GM12875 (cell line): ENCODE measurements around the gene RESP18.

Source experiments
- H3K4me3 ChIP-seq: one replicate; pipeline ENCODE4 v1.5.1; 2011; ENCODE audit warnings: low read depth, low read length, control low read depth
- TF ChIP-seq, protein P1 (sequence below): IDR thresholded peaks from 2 replicates; pipeline ENCODE4 v1.5.1; 2011; ENCODE audit warnings: low read depth, mild to moderate bottlenecking, control low read depth, inconsistent platforms, low read length, moderate library complexity, borderline replicate concordance; ENCODE audit not compliant: insufficient read depth

Gene RESP18

DNA sequence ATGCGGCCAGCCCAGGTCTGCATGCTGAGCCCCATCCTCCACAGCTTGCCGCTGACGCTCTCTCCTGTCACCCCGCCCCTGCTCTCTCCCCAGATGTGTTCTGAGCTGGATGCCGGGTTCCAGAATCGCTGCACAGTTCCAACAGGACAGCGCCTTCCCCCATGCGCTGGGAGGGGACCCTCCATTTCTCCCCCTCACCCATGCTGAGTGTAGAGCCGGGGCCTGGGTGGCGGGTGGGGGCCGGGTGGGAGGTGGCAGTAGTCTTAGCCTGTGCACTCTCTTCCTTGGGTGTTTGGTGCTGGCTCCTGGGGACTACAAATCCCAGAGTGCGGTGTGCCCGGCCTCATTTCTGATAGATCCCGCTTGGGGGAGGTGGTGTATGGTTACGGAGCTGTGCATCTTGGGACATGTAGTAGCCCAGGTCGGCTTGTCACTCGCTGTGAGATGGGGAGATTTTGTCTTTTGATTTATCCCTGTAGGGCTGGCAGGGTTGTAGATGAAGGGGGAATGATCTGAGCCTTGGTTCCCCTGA, 46.6 kb downstream of the RESP18 start:
- TF ChIP-seq, protein P1, sequence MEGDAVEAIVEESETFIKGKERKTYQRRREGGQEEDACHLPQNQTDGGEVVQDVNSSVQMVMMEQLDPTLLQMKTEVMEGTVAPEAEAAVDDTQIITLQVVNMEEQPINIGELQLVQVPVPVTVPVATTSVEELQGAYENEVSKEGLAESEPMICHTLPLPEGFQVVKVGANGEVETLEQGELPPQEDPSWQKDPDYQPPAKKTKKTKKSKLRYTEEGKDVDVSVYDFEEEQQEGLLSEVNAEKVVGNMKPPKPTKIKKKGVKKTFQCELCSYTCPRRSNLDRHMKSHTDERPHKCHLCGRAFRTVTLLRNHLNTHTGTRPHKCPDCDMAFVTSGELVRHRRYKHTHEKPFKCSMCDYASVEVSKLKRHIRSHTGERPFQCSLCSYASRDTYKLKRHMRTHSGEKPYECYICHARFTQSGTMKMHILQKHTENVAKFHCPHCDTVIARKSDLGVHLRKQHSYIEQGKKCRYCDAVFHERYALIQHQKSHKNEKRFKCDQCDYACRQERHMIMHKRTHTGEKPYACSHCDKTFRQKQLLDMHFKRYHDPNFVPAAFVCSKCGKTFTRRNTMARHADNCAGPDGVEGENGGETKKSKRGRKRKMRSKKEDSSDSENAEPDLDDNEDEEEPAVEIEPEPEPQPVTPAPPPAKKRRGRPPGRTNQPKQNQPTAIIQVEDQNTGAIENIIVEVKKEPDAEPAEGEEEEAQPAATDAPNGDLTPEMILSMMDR = no peak
- no peak overlapping the region for H3K4me3 ChIP-seq

DNA sequence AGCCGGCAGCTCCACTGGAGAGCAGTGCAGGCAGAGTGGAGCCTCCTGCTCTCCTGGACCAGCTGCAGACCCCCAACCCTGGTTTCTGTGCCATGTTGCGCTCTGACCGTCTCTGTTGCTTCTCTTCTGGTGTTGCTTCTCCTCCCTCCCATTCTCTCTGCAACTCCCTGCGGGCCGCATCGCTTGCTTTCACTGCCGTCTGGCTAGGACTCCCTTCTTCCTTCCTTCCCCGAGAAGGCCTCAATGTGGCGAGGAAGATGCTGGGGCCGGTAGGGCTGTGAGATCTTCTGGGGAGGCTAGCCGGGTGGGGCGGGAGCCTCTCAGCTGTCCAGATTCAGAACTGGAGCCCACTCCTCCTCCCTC, 47.2 kb downstream of the RESP18 start:
- TF ChIP-seq, protein P1 = no peak

DNA sequence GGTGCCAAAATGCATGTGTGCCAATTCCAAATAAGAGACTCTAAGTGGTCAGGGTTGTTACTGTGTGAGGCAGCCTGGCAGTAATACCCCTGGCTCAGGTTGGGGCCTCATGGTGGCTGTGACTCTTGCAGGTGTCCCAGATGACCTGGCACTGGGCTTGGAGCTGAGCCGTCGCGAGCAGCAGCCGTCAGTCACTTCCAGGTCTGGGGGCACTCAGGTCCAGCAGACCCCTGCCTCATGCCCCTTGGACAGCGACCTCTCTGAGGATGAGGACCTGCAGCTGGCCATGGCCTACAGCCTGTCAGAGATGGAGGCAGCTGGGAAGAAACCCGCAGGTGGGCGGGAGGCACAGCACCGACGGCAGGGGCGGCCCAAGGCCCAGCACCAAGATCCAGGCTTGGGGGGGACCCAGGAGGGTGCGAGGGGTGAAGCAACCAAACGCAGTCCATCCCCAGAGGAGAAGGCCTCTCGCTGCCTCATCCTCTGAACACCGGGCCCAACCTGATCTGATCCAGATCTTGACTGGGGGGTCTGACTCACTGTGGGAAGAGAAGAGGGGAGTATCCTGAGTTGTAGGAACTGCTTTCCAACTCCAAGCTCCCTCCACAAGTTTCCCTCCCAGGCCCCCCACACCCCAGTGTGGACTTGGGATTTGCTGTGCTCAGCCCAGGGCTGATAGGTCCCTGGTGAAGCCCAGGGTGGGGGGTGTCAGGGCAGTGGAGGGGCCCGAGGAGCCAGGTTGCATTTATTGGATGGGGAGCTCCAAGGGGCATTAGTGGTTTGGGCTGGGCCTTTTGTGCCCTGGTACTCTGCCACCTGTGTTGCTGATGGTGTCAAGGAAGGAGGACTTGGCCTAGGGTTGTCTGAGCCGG, 47.8 kb downstream of the RESP18 start:
- H3K4me3 ChIP-seq = no peak overlapping the region
- TF ChIP-seq, protein P1 = no peak

More for the DNA sequence above, 47.2 kb downstream of the RESP18 start:
- no peak overlapping the region for H3K4me3 ChIP-seq

DNA sequence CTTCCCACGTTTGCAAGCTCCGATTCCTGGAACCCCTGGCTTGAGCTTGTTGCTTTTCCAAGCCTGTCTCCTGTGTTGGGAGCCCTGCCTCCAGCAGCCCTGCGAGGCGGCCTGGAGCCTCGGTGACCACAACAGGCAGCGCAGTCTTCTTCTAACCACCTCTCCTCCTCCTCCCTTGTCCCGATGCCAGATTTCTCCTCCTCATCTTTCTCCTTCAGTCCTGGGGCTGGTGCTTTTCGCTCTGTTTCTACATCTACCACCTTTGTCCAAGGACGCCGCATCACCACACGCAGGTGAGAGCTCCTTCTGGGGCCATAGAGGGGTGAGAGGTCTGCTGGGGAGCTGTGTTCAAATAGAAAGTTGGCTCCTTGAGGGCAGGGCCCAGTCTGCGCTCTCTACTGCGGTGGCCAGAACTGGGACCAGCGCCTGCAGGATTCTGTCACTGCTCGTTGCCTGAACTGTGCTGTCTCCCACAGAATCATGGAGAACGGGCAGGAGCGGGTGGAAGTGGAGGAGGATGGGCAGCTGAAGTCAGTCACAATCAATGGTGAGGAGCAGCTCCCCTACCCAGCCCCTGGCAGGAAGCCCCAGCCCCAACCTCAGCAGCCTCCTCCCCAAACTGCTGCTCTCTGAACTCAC, 49.5 kb downstream of the RESP18 start:
- H3K4me3 ChIP-seq = no peak overlapping the region
- TF ChIP-seq, protein P1 = no peak

DNA sequence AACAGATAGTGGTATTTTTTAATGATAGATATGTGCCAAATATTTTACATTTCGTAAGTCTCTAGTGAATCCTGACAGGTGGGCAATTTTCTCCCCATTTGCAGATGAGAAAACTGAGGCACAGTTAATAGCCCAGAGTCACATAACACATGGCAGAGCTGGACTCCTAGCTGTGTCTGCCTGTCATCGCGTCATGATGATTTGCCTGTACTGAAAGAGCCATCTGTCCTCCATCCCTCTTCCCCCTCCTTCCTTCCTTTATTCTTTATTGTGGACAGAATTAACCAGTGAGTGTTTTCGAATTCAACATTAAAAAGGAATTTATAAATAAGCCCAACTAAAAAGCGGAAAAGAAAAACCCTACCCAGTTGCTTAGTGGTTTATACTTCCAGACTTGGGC, 50.2 kb downstream of the RESP18 start:
- H3K4me3 ChIP-seq = no peak overlapping the region

DNA sequence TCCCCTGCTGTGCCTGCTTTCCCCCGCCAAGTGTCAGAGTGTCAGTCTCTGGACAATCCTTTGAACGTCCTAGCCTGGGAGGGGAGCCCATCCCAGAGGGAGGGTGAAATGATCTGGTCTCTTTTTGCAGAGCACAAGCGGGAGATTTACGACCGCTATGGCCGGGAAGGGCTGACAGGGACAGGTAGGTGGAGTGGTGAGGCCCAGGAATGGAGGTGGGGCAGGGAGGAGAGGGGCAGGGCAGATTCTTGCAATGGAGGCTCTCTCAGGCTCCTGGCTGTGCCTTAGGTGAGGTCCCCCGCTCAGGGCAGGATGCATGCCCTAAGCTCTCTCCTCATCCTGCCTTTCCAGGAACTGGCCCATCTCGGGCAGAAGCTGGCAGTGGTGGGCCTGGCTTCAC, 51.0 kb downstream of the RESP18 start:
- TF ChIP-seq, protein P1 = no peak
- no peak overlapping the region for H3K4me3 ChIP-seq

More for the DNA sequence above, 50.2 kb downstream of the RESP18 start:
- TF ChIP-seq, protein P1 = no peak

DNA sequence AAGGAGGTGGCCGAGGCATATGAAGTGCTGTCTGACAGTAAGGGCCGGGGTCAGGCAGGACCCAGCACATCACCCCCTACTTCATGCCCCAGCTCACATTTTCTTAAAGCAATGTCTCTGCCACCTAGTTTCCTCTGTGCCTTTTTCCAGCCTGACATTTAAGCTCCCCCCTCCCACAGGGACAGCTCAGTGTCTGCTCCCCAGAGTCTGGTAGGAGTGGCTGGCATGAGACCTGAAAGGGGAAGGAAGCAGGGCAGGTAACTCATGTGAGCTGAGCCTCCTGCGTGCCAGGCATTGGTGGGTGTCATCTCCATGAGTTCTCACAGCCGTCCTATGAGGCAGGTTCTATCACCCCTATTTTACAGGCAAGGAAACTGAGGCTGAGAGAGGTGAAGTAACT, 51.9 kb downstream of the RESP18 start:
- H3K4me3 ChIP-seq = no peak overlapping the region

More for the DNA sequence above, 51.9 kb downstream of the RESP18 start:
- TF ChIP-seq, protein P1 = no peak
